Measurements from ENCODE around the gene KPNA2. TPM values are rescaled to one million over a fixed set of nuclear protein-coding genes. Genes with fewer than 3 reads are reported as not detected.
"Not testable (repeated sequence)": the region's sequence is repeated elsewhere in the genome, so short reads cannot be mapped to it uniquely, and the experiment has no call there.

The KPNA2 gene
- polyA plus RNA-seq (2013, experiment 1 of 2), result 303 TPM
- polyA plus RNA-seq (2013, experiment 2 of 2), result 340 TPM

GRCh38 chr17:68035523-68036303 is at the start of gene KPNA2:
KPNA2 (plus strand) TSS chr17:68035735; CDS start chr17:68037133, 1,398 bp downstream.
- Histone ChIP-seq H3K9me3 (ENCODE audit: control insufficient read depth, low read length) (no peaks in the 10 kb centered on the region), H3K4me1 (ENCODE audit: control insufficient read depth, insufficient read depth, low read length, poor library complexity, severe bottlenecking) (peaks cover 13% of the 10 kb centered on the region), H3K27ac (ENCODE audit: low read depth, low read length, severe bottlenecking) (peak within 1 kb of the TSS; percentile 93), H3K4me3 (ENCODE audit: extremely low read depth, insufficient read depth, low read length, poor library complexity, severe bottlenecking) (peak within 1 kb of the TSS; percentile 98), H3K36me3 (ENCODE audit: control insufficient read depth, insufficient read depth, low read length) (peaks cover 38% of the 10 kb centered on the region)
- 0% methylated on average over 54 to 58 of the region's 72 CpGs for WGBS, 2 experiments (ENCODE audit: insufficient coverage in 2 of 2)

- no peaks in the 10 kb centered on the region for H3K9me3 ChIP-seq (ENCODE audit: control insufficient read depth, low read length)
- H3K36me3 ChIP-seq (ENCODE audit: control insufficient read depth, insufficient read depth, low read length), result peaks cover 3% of the 10 kb centered on the region
- H3K4me1 ChIP-seq (ENCODE audit: control insufficient read depth, insufficient read depth, low read length, poor library complexity, severe bottlenecking), result peaks cover under 1% of the 10 kb centered on the region
- no peak overlapping the region for H3K27ac ChIP-seq (ENCODE audit: low read depth, low read length, severe bottlenecking)
- no peak overlapping the region for H3K4me3 ChIP-seq (ENCODE audit: extremely low read depth, insufficient read depth, low read length, poor library complexity, severe bottlenecking)
- WGBS, 2 experiments (ENCODE audit: insufficient coverage in 2 of 2), result 100% methylated on average over 1 of the region's 4 CpGs; no CpG with 5 or more reads in 1 of the 2 experiments
Observed at GRCh38 chr17:67990909-67991308, 44.6 kb upstream of the KPNA2 start.

- peaks cover 3% of the 10 kb centered on the region for H3K4me1 ChIP-seq (ENCODE audit: control insufficient read depth, insufficient read depth, low read length, poor library complexity, severe bottlenecking)
- peak overlapping the region; percentile 86 for H3K27ac ChIP-seq (ENCODE audit: low read depth, low read length, severe bottlenecking)
- H3K4me3 ChIP-seq (ENCODE audit: extremely low read depth, insufficient read depth, low read length, poor library complexity, severe bottlenecking), result peak overlapping the region; percentile 64
- H3K36me3 ChIP-seq (ENCODE audit: control insufficient read depth, insufficient read depth, low read length), result peaks cover 3% of the 10 kb centered on the region
- 16% methylated on average over 14 of the region's 18 CpGs for WGBS, 2 experiments (ENCODE audit: insufficient coverage in 2 of 2)
- H3K9me3 ChIP-seq (ENCODE audit: control insufficient read depth, low read length), result no peaks in the 10 kb centered on the region
Observed at GRCh38 chr17:67992548-67993152, 42.9 kb upstream of the KPNA2 start.

- no peaks in the 10 kb centered on the region for H3K9me3 ChIP-seq (ENCODE audit: control insufficient read depth, low read length)
- WGBS, 2 experiments (ENCODE audit: insufficient coverage in 2 of 2), result 0 to 1% methylated on average over 98 to 112 of the region's 144 CpGs
Observed at GRCh38 chr17:67993153-67993997, 42.2 kb upstream of the KPNA2 start.

GRCh38 chr17:67993998-67994361 is 41.6 kb upstream of the KPNA2 start:
- Histone ChIP-seq H3K4me1 (ENCODE audit: control insufficient read depth, insufficient read depth, low read length, poor library complexity, severe bottlenecking) (peaks cover 3% of the 10 kb centered on the region), H3K36me3 (ENCODE audit: control insufficient read depth, insufficient read depth, low read length) (peaks cover 3% of the 10 kb centered on the region), H3K4me3 (ENCODE audit: extremely low read depth, insufficient read depth, low read length, poor library complexity, severe bottlenecking) (peak overlapping the region; percentile 62), H3K9me3 (ENCODE audit: control insufficient read depth, low read length) (no peaks in the 10 kb centered on the region), H3K27ac (ENCODE audit: low read depth, low read length, severe bottlenecking) (peak overlapping the region; percentile 84)
- 4 to 9% methylated on average over 17 to 18 of the region's 21 CpGs for WGBS, 2 experiments (ENCODE audit: insufficient coverage in 2 of 2)

More at GRCh38 chr17:67993153-67993997, 42.2 kb upstream of the KPNA2 start:
- Histone ChIP-seq H3K4me3 (ENCODE audit: extremely low read depth, insufficient read depth, low read length, poor library complexity, severe bottlenecking) (peak overlapping the region; percentile 64), H3K4me1 (ENCODE audit: control insufficient read depth, insufficient read depth, low read length, poor library complexity, severe bottlenecking) (peaks cover 3% of the 10 kb centered on the region), H3K27ac (ENCODE audit: low read depth, low read length, severe bottlenecking) (peak overlapping the region; percentile 86), H3K36me3 (ENCODE audit: control insufficient read depth, insufficient read depth, low read length) (peaks cover 3% of the 10 kb centered on the region)

GRCh38 chr17:67994817-67995569 is 40.5 kb upstream of the KPNA2 start:
- Histone ChIP-seq H3K4me1 (ENCODE audit: control insufficient read depth, insufficient read depth, low read length, poor library complexity, severe bottlenecking) (peaks cover 6% of the 10 kb centered on the region), H3K4me3 (ENCODE audit: extremely low read depth, insufficient read depth, low read length, poor library complexity, severe bottlenecking) (peak overlapping the region; percentile 62), H3K36me3 (ENCODE audit: control insufficient read depth, insufficient read depth, low read length) (peaks cover 3% of the 10 kb centered on the region), H3K9me3 (ENCODE audit: control insufficient read depth, low read length) (no peaks in the 10 kb centered on the region), H3K27ac (ENCODE audit: low read depth, low read length, severe bottlenecking) (no peak overlapping the region)
- no CpG with 5 or more reads among the region's 9 CpGs for WGBS, 2 experiments (ENCODE audit: insufficient coverage in 2 of 2)

GRCh38 chr17:67995570-67996263 is 39.8 kb upstream of the KPNA2 start:
- WGBS, 2 experiments (ENCODE audit: insufficient coverage in 2 of 2), result 0 to 1% methylated on average over 31 to 40 of the region's 43 CpGs

GRCh38 chr17:67996301-67997171 is 39.0 kb upstream of the KPNA2 start, which contains the start of gene C17orf58:
C17orf58 (minus strand) TSS chr17:67996469; CDS start chr17:67996198, 271 bp downstream.
- not testable (repeated sequence) for H3K4me1 ChIP-seq (ENCODE audit: control insufficient read depth, insufficient read depth, low read length, poor library complexity, severe bottlenecking); H3K9me3 ChIP-seq (ENCODE audit: control insufficient read depth, low read length); H3K27ac ChIP-seq (ENCODE audit: low read depth, low read length, severe bottlenecking); H3K36me3 ChIP-seq (ENCODE audit: control insufficient read depth, insufficient read depth, low read length)
- peak within 1 kb of the TSS; percentile 45 for H3K4me3 ChIP-seq (ENCODE audit: extremely low read depth, insufficient read depth, low read length, poor library complexity, severe bottlenecking)
- WGBS, 2 experiments (ENCODE audit: insufficient coverage in 2 of 2), result 46 to 49% methylated on average over 14 to 16 of the region's 25 CpGs

More at GRCh38 chr17:67995570-67996263, 39.8 kb upstream of the KPNA2 start:
- peaks cover 6% of the 10 kb centered on the region for H3K4me1 ChIP-seq (ENCODE audit: control insufficient read depth, insufficient read depth, low read length, poor library complexity, severe bottlenecking)
- H3K4me3 ChIP-seq (ENCODE audit: extremely low read depth, insufficient read depth, low read length, poor library complexity, severe bottlenecking), result peak overlapping the region; percentile 45
- H3K36me3 ChIP-seq (ENCODE audit: control insufficient read depth, insufficient read depth, low read length), result peaks cover 3% of the 10 kb centered on the region
- H3K27ac ChIP-seq (ENCODE audit: low read depth, low read length, severe bottlenecking), result no peak overlapping the region
- no peaks in the 10 kb centered on the region for H3K9me3 ChIP-seq (ENCODE audit: control insufficient read depth, low read length)

GRCh38 chr17:67998466-67998865 is 37.1 kb upstream of the KPNA2 start:
- 79 to 100% methylated on average over 2 of the region's 2 CpGs for WGBS, 2 experiments (ENCODE audit: insufficient coverage in 2 of 2)
- H3K9me3 ChIP-seq (ENCODE audit: control insufficient read depth, low read length), result no peaks in the 10 kb centered on the region

More at GRCh38 chr17:67998466-67998865, 37.1 kb upstream of the KPNA2 start:
- no peak overlapping the region for H3K27ac ChIP-seq (ENCODE audit: low read depth, low read length, severe bottlenecking)
- peaks cover 6% of the 10 kb centered on the region for H3K4me1 ChIP-seq (ENCODE audit: control insufficient read depth, insufficient read depth, low read length, poor library complexity, severe bottlenecking)
- H3K4me3 ChIP-seq (ENCODE audit: extremely low read depth, insufficient read depth, low read length, poor library complexity, severe bottlenecking), result no peak overlapping the region
- H3K36me3 ChIP-seq (ENCODE audit: control insufficient read depth, insufficient read depth, low read length), result no peaks in the 10 kb centered on the region

Measured in mesodermal cell (in vitro differentiated cells).